ENCODE data around the gene ATP10A. TPM values are rescaled to one million over a fixed set of nuclear protein-coding genes. Genes with fewer than 3 reads are reported as not detected.

ATP10A gene
- total RNA-seq, 1 donor from 2014 or later = 1.9 TPM

DNA sequence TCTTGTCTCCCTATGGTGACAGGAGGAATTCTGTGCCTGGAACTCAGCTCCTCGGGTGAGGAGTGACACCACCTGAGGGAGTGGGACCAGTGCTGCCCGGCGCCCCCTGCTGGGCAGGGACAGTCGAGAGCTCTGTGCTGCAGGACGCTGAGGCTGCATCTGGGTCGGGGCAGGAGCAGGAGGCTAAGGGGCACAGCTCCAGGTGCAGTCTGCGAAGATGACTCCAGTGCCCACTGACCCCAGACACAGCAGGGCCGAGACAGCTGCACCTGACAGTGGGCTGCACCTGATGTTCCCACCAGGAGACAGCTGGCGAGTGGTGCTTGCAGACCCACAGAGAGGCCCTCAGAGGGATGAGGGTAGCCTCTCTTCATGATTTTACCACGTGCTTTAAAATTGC lies 152.9 kb downstream of the ATP10A start:
- no peak overlapping the region for H3K27ac Mint-ChIP-seq
- no peak overlapping the region for H3K4me3 Mint-ChIP-seq
- no peak for DNase-seq (ENCODE audit: extremely low spot score, unreplicated experiment)

GRCh38 chr15:25709437-25710159 lies 153.5 kb downstream of the ATP10A start:
- no peaks in the 10 kb centered on the region for H3K4me1 Mint-ChIP-seq (ENCODE audit: unreplicated experiment)
- H3K27me3 Mint-ChIP-seq = no peaks in the 10 kb centered on the region
- no peak overlapping the region for H3K4me3 Mint-ChIP-seq
- H3K9me3 Mint-ChIP-seq = no peaks in the 10 kb centered on the region
- no peak for DNase-seq (ENCODE audit: extremely low spot score, unreplicated experiment)
- no peak for TF ChIP-seq CTCF (conservative IDR thresholded peaks at IDR 0.05)
- no peak overlapping the region for H3K27ac Mint-ChIP-seq
- no peaks in the 10 kb centered on the region for H3K36me3 Mint-ChIP-seq

More for the DNA sequence above, 152.9 kb downstream of the ATP10A start:
- no peaks in the 10 kb centered on the region for H3K36me3 Mint-ChIP-seq
- H3K4me1 Mint-ChIP-seq (ENCODE audit: unreplicated experiment) = no peaks in the 10 kb centered on the region
- TF ChIP-seq CTCF (conservative IDR thresholded peaks at IDR 0.05) = peak; percentile 81
- H3K27me3 Mint-ChIP-seq = no peaks in the 10 kb centered on the region
- no peaks in the 10 kb centered on the region for H3K9me3 Mint-ChIP-seq

DNA sequence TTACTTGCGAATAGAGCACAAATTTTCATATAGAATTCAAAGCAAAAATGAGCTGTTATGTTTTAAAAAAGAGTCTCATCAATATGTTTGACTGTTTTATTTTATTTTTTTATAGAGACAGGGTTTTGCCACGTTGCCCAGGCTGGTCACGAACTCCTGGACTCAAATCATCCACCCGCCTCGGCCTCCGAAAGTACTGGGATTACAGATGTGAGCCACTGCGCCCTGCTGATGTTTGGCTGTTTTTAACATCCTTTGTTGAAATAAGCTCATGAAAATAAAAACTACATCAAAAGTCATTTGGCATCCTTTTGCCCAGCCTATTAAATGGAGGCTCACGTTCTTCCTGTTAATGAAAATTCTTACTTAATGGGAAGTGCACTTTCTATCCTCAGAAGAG lies 154.7 kb downstream of the ATP10A start:
- Mint-ChIP-seq H3K27me3 (no peaks in the 10 kb centered on the region), H3K4me1 (ENCODE audit: unreplicated experiment) (no peaks in the 10 kb centered on the region), H3K27ac (no peak overlapping the region), H3K9me3 (no peaks in the 10 kb centered on the region), H3K4me3 (no peak overlapping the region), H3K36me3 (no peaks in the 10 kb centered on the region)
- DNase-seq (ENCODE audit: extremely low spot score, unreplicated experiment) = no peak
- no peak for TF ChIP-seq CTCF (conservative IDR thresholded peaks at IDR 0.05)

GRCh38 chr15:25707656-25708365 lies 155.3 kb downstream of the ATP10A start:
- no peak for TF ChIP-seq CTCF (conservative IDR thresholded peaks at IDR 0.05)
- H3K9me3 Mint-ChIP-seq = no peaks in the 10 kb centered on the region
- no peaks in the 10 kb centered on the region for H3K4me1 Mint-ChIP-seq (ENCODE audit: unreplicated experiment)
- no peak overlapping the region for H3K4me3 Mint-ChIP-seq
- H3K27me3 Mint-ChIP-seq = no peaks in the 10 kb centered on the region
- H3K27ac Mint-ChIP-seq = no peak overlapping the region
- H3K36me3 Mint-ChIP-seq = no peaks in the 10 kb centered on the region
- no peak for DNase-seq (ENCODE audit: extremely low spot score, unreplicated experiment)

GRCh38 chr15:25706176-25706955 lies 156.8 kb downstream of the ATP10A start:
- Mint-ChIP-seq H3K4me1 (ENCODE audit: unreplicated experiment) (no peaks in the 10 kb centered on the region), H3K36me3 (no peaks in the 10 kb centered on the region), H3K27ac (no peak overlapping the region)

More at GRCh38 chr15:25706176-25706955, 156.8 kb downstream of the ATP10A start:
- Mint-ChIP-seq H3K9me3 (no peaks in the 10 kb centered on the region), H3K27me3 (no peaks in the 10 kb centered on the region), H3K4me3 (no peak overlapping the region)
- DNase-seq (ENCODE audit: extremely low spot score, unreplicated experiment) = no peak
- TF ChIP-seq CTCF (conservative IDR thresholded peaks at IDR 0.05) = no peak

All from type B pancreatic cell (in vitro differentiated cells).